Cardiac fibroblast (primary cell): ENCODE measurements around the gene ERICH4.
A peak's percentile ranks its signal among the peaks of the same experiment; 100 is the strongest.

Experiments used
- DNase-seq, 2 donors: peaks; one replicate each; pipeline versions ENCODE4 v3.0.0 to v3.0.0-alpha.2; 2010; ENCODE audit warnings: low read depth in 2 of 2
- H3K4me3 ChIP-seq, 2 donors: replicated peaks in 1 of 2; 1 replicate in 1 of 2; 2 replicates in 1 of 2; pipeline ENCODE4 v1.5.1; 2011; ENCODE audit warnings: low read depth in 2 of 2, low read length in 2 of 2, mild to moderate bottlenecking in 2 of 2, moderate library complexity in 1 of 2
- CTCF ChIP-seq: IDR thresholded peaks from one replicate; pipeline ENCODE4 v1.5.1; 2011; ENCODE audit warnings: low read depth, mild to moderate bottlenecking, low read length, inconsistent platforms

The ERICH4 gene

GRCh38 chr19:41442473-41443355 is at the start of gene ERICH4:
Gene ERICH4, plus strand, starts transcription at chr19:41443156. Its CDS starts 14 bp downstream, at chr19:41443170.
- no peak within 1 kb of the TSS for H3K4me3 ChIP-seq
- TF ChIP-seq CTCF: no peak

GRCh38 chr19:41395355-41395754 is 47.6 kb upstream of the ERICH4 start:
- DNase-seq: no peak

More at GRCh38 chr19:41442473-41443355, at the start of gene ERICH4:
- DNase-seq: no peak

GRCh38 chr19:41397086-41398049 is 45.6 kb upstream of the ERICH4 start, which contains the start of the genes BCKDHA and EXOSC5:
Gene BCKDHA, plus strand, starts transcription at chr19:41397818. Its CDS starts 10 bp downstream, at chr19:41397828.
Gene EXOSC5, minus strand, starts transcription at chr19:41397359. Its CDS starts 31 bp downstream, at chr19:41397328.
- peak; percentile 100 for DNase-seq
- TF ChIP-seq CTCF: no peak

More at GRCh38 chr19:41395355-41395754, 47.6 kb upstream of the ERICH4 start:
- no peak overlapping the region for H3K4me3 ChIP-seq
- no peak for TF ChIP-seq CTCF

GRCh38 chr19:41398050-41398418 is 44.9 kb upstream of the ERICH4 start:
- DNase-seq: no peak
- peak overlapping the region; percentile 88 to 92 for H3K4me3 ChIP-seq
- TF ChIP-seq CTCF: no peak

More at GRCh38 chr19:41397086-41398049, 45.6 kb upstream of the ERICH4 start, which contains the start of the genes BCKDHA and EXOSC5:
- peak within 1 kb of the TSS; percentile 88 to 92 for H3K4me3 ChIP-seq

GRCh38 chr19:41398598-41398997 is 44.4 kb upstream of the ERICH4 start:
- no peak for DNase-seq
- TF ChIP-seq CTCF: no peak
- H3K4me3 ChIP-seq: peak overlapping the region; percentile 88 to 92

GRCh38 chr19:41399091-41399490 is 43.9 kb upstream of the ERICH4 start:
- H3K4me3 ChIP-seq: no peak overlapping the region
- no peak for DNase-seq
- no peak for TF ChIP-seq CTCF
